Measurements from ENCODE around the gene ZSWIM5. TPM values are rescaled to one million over a fixed set of nuclear protein-coding genes. Genes with fewer than 3 reads are reported as not detected.
"Not testable (repeated sequence)": the region's sequence is repeated elsewhere in the genome, so short reads cannot be mapped to it uniquely, and the experiment has no call there.

The ZSWIM5 gene
- polyA plus RNA-seq, 3 donors from 2014 or later = 0.16 to 0.17 TPM; not detected in 1

DNA sequence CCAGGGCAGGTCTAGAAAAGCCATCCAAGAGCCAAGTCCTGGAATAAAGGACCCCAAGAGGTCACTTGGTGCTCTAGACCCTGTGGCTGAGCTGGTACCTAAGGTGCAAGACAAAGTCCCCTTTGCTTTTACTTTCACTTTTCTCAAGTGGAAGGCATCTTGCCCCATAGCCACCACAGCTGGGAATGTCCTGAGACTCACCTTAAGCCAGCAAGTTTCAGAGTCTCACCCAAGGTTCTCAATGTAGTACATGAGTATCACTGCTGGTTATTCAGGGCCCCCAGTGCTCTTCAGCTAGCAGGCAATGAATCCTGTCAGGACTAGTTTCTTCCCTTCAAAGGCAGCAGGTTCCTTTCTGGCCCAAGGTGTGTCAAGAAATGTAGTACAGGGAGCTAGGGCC is 126.9 kb downstream of the ZSWIM5 start:
- H3K27ac Mint-ChIP-seq = no peak overlapping the region
- H3K4me3 Mint-ChIP-seq = no peak overlapping the region
- peaks cover 0 to 8% (median 0%) of the 10 kb centered on the region in 3 donors for H3K27me3 Mint-ChIP-seq (ENCODE audit: low read depth in 3 of 3)
- H3K36me3 Mint-ChIP-seq = peaks cover 0 to 12% (median 3%) of the 10 kb centered on the region in 3 donors
- no peaks in the 10 kb centered on the region for H3K4me1 Mint-ChIP-seq
- H3K9me3 Mint-ChIP-seq = peaks cover 0 to 5% (median 3%) of the 10 kb centered on the region in 6 donors
- DNase-seq = no peak

DNA sequence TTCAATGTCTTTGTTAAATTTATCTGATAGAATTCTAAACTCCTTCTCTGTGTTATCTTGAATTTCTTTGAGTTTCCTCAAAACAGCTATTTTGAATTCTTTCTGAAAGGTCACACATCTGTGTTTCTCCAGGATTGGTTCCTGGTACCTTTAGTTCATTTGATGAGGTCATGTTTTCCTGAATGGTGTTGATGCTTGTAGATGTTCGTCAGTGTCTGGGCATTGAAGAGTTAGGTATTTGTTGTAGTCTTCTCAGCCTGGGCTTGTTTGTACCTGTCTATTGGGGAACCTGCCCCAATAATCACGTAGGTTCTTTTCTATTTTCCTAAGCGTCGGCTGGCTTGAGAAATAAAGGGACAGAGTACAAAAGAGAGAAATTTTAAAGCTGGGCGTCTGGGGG is 129.4 kb downstream of the ZSWIM5 start:
- H3K4me1 Mint-ChIP-seq; H3K27ac Mint-ChIP-seq; H3K27me3 Mint-ChIP-seq (ENCODE audit: low read depth in 3 of 3); H3K36me3 Mint-ChIP-seq; H3K4me3 Mint-ChIP-seq; DNase-seq: not testable (repeated sequence)
- peaks cover 0 to 16% (median 6%) of the 10 kb centered on the region in 6 donors for H3K9me3 Mint-ChIP-seq

DNA sequence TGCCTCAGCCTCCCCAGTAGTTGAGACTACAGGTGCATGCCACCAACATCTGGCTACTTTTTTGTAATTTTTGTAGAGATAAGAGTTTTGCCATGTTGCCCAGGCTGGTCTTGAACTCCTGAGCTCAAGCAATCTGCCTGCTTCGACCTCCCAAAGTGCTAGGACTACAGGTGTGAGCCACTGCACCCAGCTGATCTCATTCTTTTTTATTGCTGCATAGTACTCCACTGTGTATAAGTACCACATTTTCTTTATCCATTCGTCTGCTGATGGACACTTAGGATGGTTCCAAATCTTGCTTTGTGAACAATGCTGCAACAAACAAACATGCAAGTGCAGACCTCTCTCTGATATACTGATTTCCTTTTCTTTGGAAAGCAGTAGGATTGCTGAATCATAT is 134.8 kb downstream of the ZSWIM5 start:
- H3K4me1 Mint-ChIP-seq = no peaks in the 10 kb centered on the region
- H3K36me3 Mint-ChIP-seq = peaks cover 0 to 7% (median 7%) of the 10 kb centered on the region in 3 donors
- no peak for DNase-seq
- peaks cover 0 to 16% (median 6%) of the 10 kb centered on the region in 6 donors for H3K9me3 Mint-ChIP-seq
- no peak overlapping the region for H3K4me3 Mint-ChIP-seq
- H3K27me3 Mint-ChIP-seq (ENCODE audit: low read depth in 3 of 3) = peaks cover 1 to 4% (median 2%) of the 10 kb centered on the region in 3 donors
- no peak overlapping the region for H3K27ac Mint-ChIP-seq

DNA sequence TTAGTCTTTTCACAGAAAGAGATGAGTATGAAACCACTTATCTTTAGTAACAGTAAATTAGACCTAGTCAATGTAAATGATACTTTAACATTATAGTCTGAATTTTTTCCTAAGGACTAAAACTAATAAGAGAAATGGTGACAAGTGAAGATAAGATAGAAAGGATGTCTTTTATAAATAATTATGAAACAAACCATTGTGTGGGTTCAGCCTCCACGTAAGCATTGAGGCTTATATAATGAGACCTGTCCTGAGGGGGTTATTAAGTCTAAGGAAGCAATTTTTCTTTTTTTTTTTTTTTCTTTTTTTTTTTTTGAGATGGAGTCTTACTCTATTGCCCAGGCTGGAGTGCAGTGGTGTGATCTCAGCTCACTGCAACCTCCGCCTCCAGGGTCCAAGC is 138.6 kb downstream of the ZSWIM5 start:
- H3K27me3 Mint-ChIP-seq (ENCODE audit: low read depth in 3 of 3) = peaks cover 0 to 2% (median 2%) of the 10 kb centered on the region in 3 donors
- no peak for DNase-seq
- H3K9me3 Mint-ChIP-seq = no peaks in the 10 kb centered on the region
- H3K4me3 Mint-ChIP-seq = no peak overlapping the region
- no peaks in the 10 kb centered on the region for H3K4me1 Mint-ChIP-seq
- no peaks in the 10 kb centered on the region for H3K36me3 Mint-ChIP-seq
- no peak overlapping the region for H3K27ac Mint-ChIP-seq

DNA sequence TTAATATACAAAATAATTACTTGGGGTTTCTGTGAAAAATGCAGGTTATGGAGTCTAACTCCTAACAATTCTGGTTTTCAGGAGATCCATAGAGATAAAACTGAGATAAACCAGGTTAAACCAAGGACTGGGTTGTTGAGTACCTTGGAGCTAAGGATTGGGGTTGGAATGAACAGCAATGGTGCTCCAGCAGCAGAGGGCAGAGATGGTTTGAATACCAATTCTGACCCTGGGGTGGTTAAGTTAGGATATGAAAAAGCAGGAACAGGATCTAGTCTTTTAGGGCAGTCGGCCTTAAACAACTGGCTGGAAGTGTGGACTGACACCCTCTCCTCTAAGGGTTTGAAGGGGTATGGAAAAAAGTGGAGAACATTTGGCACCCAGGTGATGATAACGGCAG is 141.3 kb downstream of the ZSWIM5 start:
- H3K36me3 Mint-ChIP-seq = no peaks in the 10 kb centered on the region
- no peak overlapping the region for H3K4me3 Mint-ChIP-seq
- H3K9me3 Mint-ChIP-seq = no peaks in the 10 kb centered on the region
- peaks cover 0 to 3% (median 0%) of the 10 kb centered on the region in 3 donors for H3K27me3 Mint-ChIP-seq (ENCODE audit: low read depth in 3 of 3)
- H3K4me1 Mint-ChIP-seq = no peaks in the 10 kb centered on the region
- no peak overlapping the region for H3K27ac Mint-ChIP-seq
- no peak for DNase-seq

DNA sequence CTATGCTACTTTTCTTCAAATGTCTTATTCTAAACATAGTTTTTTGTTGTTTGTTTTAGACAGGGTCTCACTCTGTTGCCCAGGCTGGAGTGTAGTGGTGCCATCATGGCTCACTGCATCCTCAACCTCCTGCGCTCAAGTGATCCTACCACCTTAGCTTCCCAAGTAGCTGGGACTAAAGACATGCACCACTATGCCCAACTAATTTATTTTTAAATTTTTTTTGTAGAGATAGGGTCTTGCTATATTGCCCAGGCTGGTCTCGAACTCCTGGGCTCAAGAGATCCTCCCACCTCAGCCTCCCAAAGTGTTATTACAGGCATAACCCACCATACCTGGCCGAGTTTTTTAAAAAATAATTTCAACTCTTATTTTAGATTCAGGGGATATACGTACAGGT is 143.9 kb downstream of the ZSWIM5 start:
- DNase-seq; H3K9me3 Mint-ChIP-seq; H3K4me3 Mint-ChIP-seq; H3K36me3 Mint-ChIP-seq; H3K27ac Mint-ChIP-seq; H3K27me3 Mint-ChIP-seq (ENCODE audit: low read depth in 3 of 3); H3K4me1 Mint-ChIP-seq: not testable (repeated sequence)

DNA sequence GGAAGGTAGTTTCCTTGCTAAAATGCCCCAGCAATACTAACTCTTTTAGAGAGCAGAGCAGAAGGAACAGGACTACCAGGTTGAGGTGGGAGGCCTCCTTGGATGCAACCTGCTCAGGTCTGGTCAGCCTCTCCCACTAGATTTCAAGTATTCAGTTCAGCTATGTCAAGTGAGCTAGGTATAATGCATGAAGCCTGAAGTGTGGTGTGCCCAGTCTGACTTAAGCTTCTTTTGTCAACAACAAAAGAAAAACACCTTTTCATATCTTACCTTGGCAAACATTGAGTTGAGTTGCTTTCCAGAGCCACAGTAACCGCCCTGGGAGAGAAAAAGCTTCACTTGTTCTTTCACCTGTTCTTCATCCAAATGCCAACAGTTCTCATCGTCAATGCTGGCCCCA is 146.6 kb downstream of the ZSWIM5 start:
- peaks cover 0 to 3% (median 0%) of the 10 kb centered on the region in 3 donors for H3K27me3 Mint-ChIP-seq (ENCODE audit: low read depth in 3 of 3)
- no peak overlapping the region for H3K27ac Mint-ChIP-seq
- peaks cover 0 to 8% (median 0%) of the 10 kb centered on the region in 3 donors for H3K36me3 Mint-ChIP-seq
- H3K4me3 Mint-ChIP-seq = no peak overlapping the region
- H3K4me1 Mint-ChIP-seq = no peaks in the 10 kb centered on the region
- no peaks in the 10 kb centered on the region for H3K9me3 Mint-ChIP-seq
- DNase-seq = no peak

DNA sequence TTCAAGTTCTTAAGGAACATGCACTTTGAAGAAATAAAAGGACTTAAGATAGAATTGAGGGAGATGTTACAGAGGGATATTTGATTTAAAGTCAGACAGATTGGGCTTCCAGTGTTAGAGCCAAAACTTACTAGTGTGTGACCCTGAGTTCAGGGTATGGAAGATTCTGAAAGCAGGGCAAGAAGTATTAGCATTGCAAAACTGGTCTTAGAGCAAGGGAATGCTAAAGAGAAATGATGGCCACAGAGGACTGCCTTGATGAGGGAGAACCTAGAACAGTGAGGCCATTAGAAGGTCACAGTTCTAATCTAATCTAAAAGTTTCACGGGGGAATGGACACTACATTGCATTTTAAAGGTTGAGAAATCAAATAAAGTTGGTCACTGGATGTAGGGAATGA is 148.9 kb downstream of the ZSWIM5 start:
- Mint-ChIP-seq H3K9me3 (no peaks in the 10 kb centered on the region), H3K4me3 (no peak overlapping the region), H3K36me3 (peaks cover 0 to 8% (median 0%) of the 10 kb centered on the region in 3 donors), H3K4me1 (no peaks in the 10 kb centered on the region), H3K27me3 (ENCODE audit: low read depth in 3 of 3) (peaks cover 0 to 2% (median 0%) of the 10 kb centered on the region in 3 donors), H3K27ac (no peak overlapping the region)
- DNase-seq = no peak

DNA sequence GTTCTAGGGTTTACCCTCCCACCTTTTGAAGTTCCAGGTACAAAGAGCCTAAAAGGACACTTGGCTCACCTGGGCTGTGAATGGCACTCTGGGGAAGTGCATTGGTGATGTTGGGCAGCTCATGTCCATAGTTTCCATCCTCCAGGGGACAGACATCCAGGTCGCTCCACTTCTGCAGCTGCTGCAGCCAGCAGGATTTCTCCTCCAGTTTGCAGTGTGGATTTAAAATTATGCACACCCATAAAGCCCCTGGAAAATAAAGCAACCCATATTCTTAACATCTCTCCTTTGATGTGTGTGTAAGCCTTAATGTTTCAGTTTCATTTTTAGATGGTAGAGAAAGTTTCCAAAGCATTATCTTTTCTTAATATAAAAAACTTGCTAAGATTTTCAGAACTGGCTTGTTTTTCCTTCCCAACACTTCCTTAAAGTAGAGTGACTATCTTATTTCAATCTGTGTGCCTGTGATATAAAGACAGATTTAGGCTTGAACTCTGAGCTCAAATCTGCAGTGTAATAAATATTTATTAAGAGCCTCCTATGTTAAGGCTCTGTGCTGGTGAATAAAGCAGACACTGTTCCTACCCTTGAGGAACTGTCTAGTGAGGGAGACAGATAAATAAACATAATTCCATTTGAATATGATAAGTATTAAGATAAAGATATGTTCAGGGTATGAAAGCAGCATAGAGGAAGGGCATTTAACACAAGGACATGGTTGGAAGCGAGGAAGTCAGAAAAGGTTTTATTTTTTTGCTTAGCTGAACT is 155.2 kb downstream of the ZSWIM5 start:
- Mint-ChIP-seq H3K4me3 (peak overlapping the region; percentile 68 to 82 (median 77)), H3K9me3 (no peaks in the 10 kb centered on the region), H3K27ac (peak overlapping the region; percentile 85 to 91 (median 88)), H3K36me3 (peaks cover 0 to 8% (median 0%) of the 10 kb centered on the region in 3 donors), H3K4me1 (peaks cover 10 to 14% of the 10 kb centered on the region in 2 donors), H3K27me3 (ENCODE audit: low read depth in 3 of 3) (no peaks in the 10 kb centered on the region)
- DNase-seq = peak in 2 of 3 donors; percentile 1 to 14

DNA sequence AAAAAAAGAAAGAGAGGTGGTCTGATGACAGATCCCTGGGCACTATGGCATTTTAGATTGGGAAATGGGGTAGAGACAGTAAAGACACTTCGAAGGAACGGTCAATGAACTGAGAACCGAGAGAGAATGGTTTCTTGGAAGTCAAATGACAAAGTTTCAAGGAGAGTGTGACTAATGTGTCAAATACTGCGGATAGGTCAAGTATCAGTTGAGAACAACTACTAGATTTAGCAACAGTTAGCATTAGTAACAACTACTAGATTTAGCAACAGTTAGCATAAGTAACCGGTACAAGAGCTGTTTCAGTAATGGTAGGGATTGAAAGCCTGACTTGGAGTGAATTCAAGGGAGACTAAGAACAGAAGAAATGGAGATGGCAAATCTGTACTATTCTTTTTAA is 159.4 kb downstream of the ZSWIM5 start:
- H3K27me3 Mint-ChIP-seq (ENCODE audit: low read depth in 3 of 3) = no peaks in the 10 kb centered on the region
- H3K36me3 Mint-ChIP-seq = peaks cover 0 to 4% (median 0%) of the 10 kb centered on the region in 3 donors
- no peaks in the 10 kb centered on the region for H3K9me3 Mint-ChIP-seq
- no peak for DNase-seq
- no peak overlapping the region for H3K4me3 Mint-ChIP-seq
- H3K4me1 Mint-ChIP-seq = peaks cover 10 to 14% of the 10 kb centered on the region in 2 donors
- no peak overlapping the region for H3K27ac Mint-ChIP-seq

DNA sequence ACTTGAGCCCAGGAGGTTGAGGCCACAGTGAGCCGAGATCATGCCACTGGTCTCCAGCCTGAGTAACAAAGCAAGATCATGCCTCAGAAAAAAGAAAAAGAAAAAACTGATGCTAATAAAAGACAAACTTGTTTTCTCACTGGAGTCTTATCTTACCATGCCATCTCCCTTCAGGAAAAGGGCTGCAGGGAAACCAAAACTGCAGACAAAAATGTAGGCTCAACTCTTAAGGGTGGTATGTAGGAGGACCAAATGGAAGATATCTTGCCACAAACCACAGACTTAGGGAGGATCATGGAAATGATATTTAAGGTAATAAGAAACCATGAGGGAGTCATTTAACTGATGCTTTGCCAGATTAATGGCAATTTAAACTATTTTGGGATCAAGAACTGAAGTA is 161.5 kb downstream of the ZSWIM5 start:
- Mint-ChIP-seq H3K27ac (no peak overlapping the region), H3K9me3 (no peaks in the 10 kb centered on the region), H3K4me1 (no peaks in the 10 kb centered on the region), H3K36me3 (peaks cover 0 to 4% (median 0%) of the 10 kb centered on the region in 3 donors), H3K27me3 (ENCODE audit: low read depth in 3 of 3) (no peaks in the 10 kb centered on the region), H3K4me3 (no peak overlapping the region)
- DNase-seq = no peak

DNA sequence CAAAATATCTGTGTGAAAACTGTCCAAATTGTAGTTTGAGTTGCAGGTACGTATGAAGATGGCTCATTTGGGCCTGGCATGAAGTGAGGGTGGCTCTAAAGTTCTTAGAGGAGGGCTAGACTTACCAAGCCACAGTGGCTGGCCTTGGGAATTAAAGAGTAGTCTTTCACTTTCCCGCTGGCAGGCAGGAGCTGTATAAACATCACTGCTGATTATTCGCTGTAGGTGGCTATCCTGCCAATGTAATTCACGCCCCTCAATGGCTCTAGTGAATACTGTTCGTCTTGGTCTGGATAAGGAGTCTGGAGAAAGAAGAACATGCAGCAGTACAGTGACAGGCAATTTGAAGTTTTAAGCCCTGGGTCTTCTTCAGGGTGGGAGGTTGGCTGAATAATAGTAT is 163.3 kb downstream of the ZSWIM5 start:
- H3K9me3 Mint-ChIP-seq = no peaks in the 10 kb centered on the region
- no peak overlapping the region for H3K4me3 Mint-ChIP-seq
- no peaks in the 10 kb centered on the region for H3K27me3 Mint-ChIP-seq (ENCODE audit: low read depth in 3 of 3)
- no peak overlapping the region for H3K27ac Mint-ChIP-seq
- H3K36me3 Mint-ChIP-seq = peaks cover 3 to 4% (median 3%) of the 10 kb centered on the region in 3 donors
- no peaks in the 10 kb centered on the region for H3K4me1 Mint-ChIP-seq
- DNase-seq = no peak

DNA sequence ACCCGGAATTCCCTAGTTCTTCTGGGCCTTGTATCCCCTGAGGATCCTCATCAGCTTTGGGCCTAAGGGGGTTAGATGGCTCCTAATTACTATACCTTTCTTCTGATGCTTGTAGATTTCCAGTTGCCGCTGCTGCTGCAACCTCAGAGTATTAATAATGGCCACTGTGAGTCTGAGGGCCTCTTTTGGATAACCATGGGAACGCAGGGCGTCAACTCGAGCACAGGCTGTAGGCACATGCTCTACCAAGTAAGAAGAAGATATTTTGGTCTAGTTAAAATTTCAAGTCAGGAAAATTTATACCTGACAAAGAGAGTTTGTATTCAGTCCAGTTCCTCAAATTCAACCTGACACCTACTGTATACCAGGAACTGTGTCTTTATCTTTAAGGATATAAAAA is 166.1 kb downstream of the ZSWIM5 start:
- DNase-seq = no peak
- Mint-ChIP-seq H3K4me3 (no peak overlapping the region), H3K9me3 (no peaks in the 10 kb centered on the region), H3K27ac (no peak overlapping the region), H3K4me1 (no peaks in the 10 kb centered on the region), H3K27me3 (ENCODE audit: low read depth in 3 of 3) (no peaks in the 10 kb centered on the region), H3K36me3 (peaks cover 3 to 6% (median 4%) of the 10 kb centered on the region in 3 donors)

DNA sequence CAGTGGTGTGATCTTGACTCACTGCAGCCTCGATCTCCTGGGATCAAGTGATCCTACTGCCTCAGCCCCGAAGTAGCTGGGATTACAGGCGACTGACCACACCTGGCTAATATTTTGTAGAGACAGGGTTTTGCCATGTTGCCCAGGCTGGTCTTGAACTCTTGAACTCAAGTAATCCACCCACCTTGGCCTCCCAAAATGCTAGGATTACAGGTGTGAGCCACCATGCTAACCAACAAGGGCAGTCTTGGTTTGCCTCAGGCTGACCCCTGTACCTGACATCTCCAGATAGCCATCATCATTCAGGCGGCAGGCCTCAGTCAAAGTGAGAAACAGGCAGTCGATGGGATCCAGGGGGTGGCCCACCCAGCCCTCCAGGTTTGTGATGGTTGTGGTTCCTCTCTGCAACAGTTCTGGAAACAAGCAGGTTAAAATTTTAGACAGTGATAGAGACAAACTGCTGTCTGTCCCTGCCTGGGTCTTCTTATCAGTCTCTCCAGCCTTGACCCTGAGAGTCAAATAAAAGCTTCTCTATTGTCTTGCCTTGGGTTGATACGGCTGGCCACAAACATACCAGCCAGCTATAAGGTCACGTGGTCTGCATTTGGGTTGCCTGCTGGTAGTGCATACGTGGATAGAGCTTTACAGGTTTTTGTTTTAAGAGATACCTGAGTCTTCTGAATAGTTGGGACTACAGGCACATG is 167.6 kb downstream of the ZSWIM5 start:
- Mint-ChIP-seq H3K9me3 (no peaks in the 10 kb centered on the region), H3K4me3 (no peak overlapping the region), H3K27ac (no peak overlapping the region), H3K36me3 (peaks cover 3 to 6% (median 4%) of the 10 kb centered on the region in 3 donors), H3K4me1 (no peaks in the 10 kb centered on the region), H3K27me3 (ENCODE audit: low read depth in 3 of 3) (no peaks in the 10 kb centered on the region)
- no peak for DNase-seq
